Brain microvascular endothelial cell (primary cell): ENCODE measurements around the gene TOP2B.

Experiments used
- DNase-seq: peaks from one replicate; pipeline ENCODE4 v3.0.0-alpha.2; 2020
- H3K27ac ChIP-seq: fragments of 250-450 bp; sonication (Bioruptor Pico); 2 replicates; pipeline ENCODE4 v1.5.1; 2020; ENCODE audit warnings: mild to moderate bottlenecking, moderate library complexity
- H3K27me3 ChIP-seq: fragments of 250-450 bp; sonication (Bioruptor Pico); replicated peaks from 2 replicates; pipeline ENCODE4 v1.5.1; 2020; ENCODE audit warnings: mild to moderate bottlenecking
- H3K36me3 ChIP-seq: fragments of 250-450 bp; sonication (Bioruptor Pico); replicated peaks from 2 replicates; pipeline ENCODE4 v1.5.1; 2020; ENCODE audit warnings: mild to moderate bottlenecking
- H3K4me3 ChIP-seq: 2 replicates; pipeline ENCODE4 v1.5.1; 2011; ENCODE audit warnings: low read depth, mild to moderate bottlenecking, control low read depth, low read length, moderate library complexity
- in situ Hi-C: cut with HindIII; loops from 2 replicates; pipeline ENCODE4 v1.10.0; 2017; ENCODE audit warnings: low sequenced_read_pairs, low pct_ligation_motif_present
- TF ChIP-seq, protein P1 (sequence below): IDR thresholded peaks from 2 replicates; pipeline ENCODE4 v1.5.1; 2011; ENCODE audit warnings: low read depth, mild to moderate bottlenecking, moderate library complexity, low read length, control low read depth, inconsistent platforms; ENCODE audit errors: missing control alignments

Gene TOP2B

DNA sequence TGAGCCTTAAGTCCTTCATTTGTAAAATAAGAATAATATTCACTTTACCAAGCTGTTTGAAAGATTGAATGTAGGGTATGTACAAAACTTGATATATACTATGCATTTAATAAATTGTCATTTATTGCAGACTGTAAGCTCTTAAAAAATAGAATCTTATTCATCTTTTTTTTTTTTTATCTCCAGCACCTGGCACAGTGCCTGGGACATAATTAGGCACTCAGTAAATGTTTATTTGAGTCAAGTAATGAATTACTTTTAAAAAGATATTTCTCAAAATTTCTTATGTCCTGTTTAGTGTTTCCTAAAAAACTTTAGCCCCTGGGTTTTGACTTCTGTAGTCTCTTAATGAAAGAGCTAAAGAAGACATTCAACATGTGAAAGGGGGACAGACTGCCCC is 71.7 kb downstream of the TOP2B start:
- no peaks in the 10 kb centered on the region for H3K27me3 ChIP-seq
- TF ChIP-seq, protein P1, sequence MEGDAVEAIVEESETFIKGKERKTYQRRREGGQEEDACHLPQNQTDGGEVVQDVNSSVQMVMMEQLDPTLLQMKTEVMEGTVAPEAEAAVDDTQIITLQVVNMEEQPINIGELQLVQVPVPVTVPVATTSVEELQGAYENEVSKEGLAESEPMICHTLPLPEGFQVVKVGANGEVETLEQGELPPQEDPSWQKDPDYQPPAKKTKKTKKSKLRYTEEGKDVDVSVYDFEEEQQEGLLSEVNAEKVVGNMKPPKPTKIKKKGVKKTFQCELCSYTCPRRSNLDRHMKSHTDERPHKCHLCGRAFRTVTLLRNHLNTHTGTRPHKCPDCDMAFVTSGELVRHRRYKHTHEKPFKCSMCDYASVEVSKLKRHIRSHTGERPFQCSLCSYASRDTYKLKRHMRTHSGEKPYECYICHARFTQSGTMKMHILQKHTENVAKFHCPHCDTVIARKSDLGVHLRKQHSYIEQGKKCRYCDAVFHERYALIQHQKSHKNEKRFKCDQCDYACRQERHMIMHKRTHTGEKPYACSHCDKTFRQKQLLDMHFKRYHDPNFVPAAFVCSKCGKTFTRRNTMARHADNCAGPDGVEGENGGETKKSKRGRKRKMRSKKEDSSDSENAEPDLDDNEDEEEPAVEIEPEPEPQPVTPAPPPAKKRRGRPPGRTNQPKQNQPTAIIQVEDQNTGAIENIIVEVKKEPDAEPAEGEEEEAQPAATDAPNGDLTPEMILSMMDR: no peak
- H3K4me3 ChIP-seq: no peak overlapping the region
- H3K27ac ChIP-seq: peak overlapping the region; percentile 81
- in situ Hi-C loops: no loop called here
- DNase-seq: no peak
- H3K36me3 ChIP-seq: peaks cover 40% of the 10 kb centered on the region

GRCh38 chr3:25592510-25592968 is 72.2 kb downstream of the TOP2B start:
- H3K4me3 ChIP-seq: no peak overlapping the region
- in situ Hi-C loops: no loop called here
- DNase-seq: peak; percentile 90
- H3K27ac ChIP-seq: peak overlapping the region; percentile 81
- no peaks in the 10 kb centered on the region for H3K27me3 ChIP-seq
- peaks cover 35% of the 10 kb centered on the region for H3K36me3 ChIP-seq
- TF ChIP-seq, protein P1: peak; percentile 66

DNA sequence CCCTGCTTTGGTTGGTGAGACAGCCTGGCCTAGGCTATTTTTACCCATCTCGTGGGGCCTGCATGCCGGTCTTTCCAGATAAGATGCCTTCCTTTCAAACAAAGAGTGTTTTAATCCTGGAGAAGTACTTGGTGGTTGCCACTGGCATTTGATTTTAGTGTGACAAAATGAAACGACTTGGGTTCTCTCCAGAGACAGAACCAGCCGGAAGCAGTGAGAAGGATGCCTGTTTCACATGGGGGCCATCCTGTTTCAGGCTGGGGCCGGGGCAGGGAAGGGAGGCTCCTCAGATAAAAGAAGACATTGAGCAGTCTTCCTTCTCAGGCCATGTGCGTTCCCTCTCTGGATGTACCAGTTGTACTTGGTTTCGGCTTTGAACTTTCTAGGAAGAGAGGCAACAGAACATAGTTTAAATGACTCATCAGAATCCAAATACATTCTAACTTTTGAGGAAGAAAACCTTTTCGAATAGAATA is 74.9 kb downstream of the TOP2B start:
- no peak for DNase-seq
- Histone ChIP-seq H3K27me3 (no peaks in the 10 kb centered on the region), H3K27ac (peak overlapping the region; percentile 75), H3K4me3 (no peak overlapping the region), H3K36me3 (peaks cover 18% of the 10 kb centered on the region)
- in situ Hi-C loops: no loop called here
- TF ChIP-seq, protein P1: no peak

DNA sequence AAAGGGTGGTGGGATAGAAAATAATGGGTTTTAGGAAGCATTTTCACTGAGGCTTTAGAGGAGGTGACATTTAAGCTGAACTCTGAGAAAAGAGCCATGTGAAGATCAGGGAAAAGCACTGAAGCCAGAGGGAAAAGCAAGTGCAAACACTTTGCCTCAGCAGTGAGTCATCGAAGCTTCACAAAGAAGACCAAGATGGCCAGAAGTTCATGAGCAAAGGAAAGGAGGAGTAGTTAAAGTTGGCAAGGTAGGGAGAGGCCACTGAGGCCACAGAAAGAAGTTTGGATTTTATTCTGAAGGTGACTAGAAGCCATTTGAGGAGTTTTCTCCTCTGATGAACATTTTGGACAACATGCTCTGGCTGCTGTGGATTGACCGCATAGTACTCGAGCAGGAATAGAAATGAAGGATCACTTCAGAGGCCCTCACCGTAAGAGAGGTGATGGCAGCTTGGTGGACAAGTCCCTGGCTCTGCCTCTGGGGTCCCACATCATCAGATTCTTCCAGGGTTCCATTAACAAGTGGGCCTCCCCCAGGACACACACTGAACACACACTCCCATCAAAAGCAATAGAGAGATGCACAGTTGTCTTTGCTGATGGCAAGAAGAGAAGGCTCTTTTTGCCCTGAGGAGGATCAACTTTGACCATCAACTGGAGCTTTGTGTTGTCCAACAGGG is 75.5 kb downstream of the TOP2B start:
- no peak for DNase-seq
- Histone ChIP-seq H3K27ac (peak overlapping the region; percentile 75), H3K4me3 (no peak overlapping the region), H3K36me3 (peaks cover 18% of the 10 kb centered on the region), H3K27me3 (no peaks in the 10 kb centered on the region)
- in situ Hi-C loops: no loop called here
- TF ChIP-seq, protein P1: no peak

- peak overlapping the region; percentile 75 for H3K27ac ChIP-seq
- H3K36me3 ChIP-seq: peaks cover 23% of the 10 kb centered on the region
- in situ Hi-C loops: no loop called here
- TF ChIP-seq, protein P1: no peak
- no peaks in the 10 kb centered on the region for H3K27me3 ChIP-seq
- H3K4me3 ChIP-seq: no peak overlapping the region
- peak; percentile 55 for DNase-seq
These were observed 76.1 kb downstream of the TOP2B start for GRCh38 chr3:25588441-25589103.
